Measurements from ENCODE around the gene RPL19.
A peak's percentile ranks its signal among the peaks of the same experiment; 100 is the strongest.
"Not testable (repeated sequence)": the region's sequence is repeated elsewhere in the genome, so short reads cannot be mapped to it uniquely, and the experiment has no call there.

RPL19 gene

GRCh38 chr17:39225959-39226683, 26.0 kb downstream of the RPL19 start:
- peak; percentile 65 for DNase-seq

- DNase-seq: no peak
Observed at GRCh38 chr17:39227364-39227919, 27.4 kb downstream of the RPL19 start.

GRCh38 chr17:39229274-39229913, 29.3 kb downstream of the RPL19 start:
- no peak for DNase-seq

GRCh38 chr17:39230361-39230760, 30.3 kb downstream of the RPL19 start:
- DNase-seq: no peak

GRCh38 chr17:39231091-39231561, 31.0 kb downstream of the RPL19 start:
- DNase-seq: no peak

- DNase-seq: peak; percentile 72
Observed at GRCh38 chr17:39231591-39232551, 31.8 kb downstream of the RPL19 start.

GRCh38 chr17:39235555-39236449, 35.7 kb downstream of the RPL19 start:
- peak; percentile 50 for DNase-seq

- DNase-seq: no peak
Observed at GRCh38 chr17:39236450-39236927, 36.4 kb downstream of the RPL19 start.

- DNase-seq: no peak
Observed at GRCh38 chr17:39236981-39237441, 36.9 kb downstream of the RPL19 start.

- DNase-seq: no peak
Observed at GRCh38 chr17:39237586-39237985, 37.5 kb downstream of the RPL19 start.

- peak; percentile 87 for DNase-seq
Observed at GRCh38 chr17:39238311-39238972, 38.4 kb downstream of the RPL19 start.

- DNase-seq: peak; percentile 78
Observed at GRCh38 chr17:39239640-39240314, 39.7 kb downstream of the RPL19 start.

GRCh38 chr17:39240631-39241030, 40.5 kb downstream of the RPL19 start:
- DNase-seq: no peak

- no peak for DNase-seq
Observed at GRCh38 chr17:39243155-39243554, 43.1 kb downstream of the RPL19 start.

- DNase-seq: peak; percentile 9
Observed at GRCh38 chr17:39244016-39244599, 44.0 kb downstream of the RPL19 start.

GRCh38 chr17:39244600-39245570, 44.8 kb downstream of the RPL19 start:
- peak; percentile 93 for DNase-seq

- no peak for DNase-seq
Observed at GRCh38 chr17:39246274-39246673, 46.2 kb downstream of the RPL19 start.

- DNase-seq: not testable (repeated sequence)
Observed at GRCh38 chr17:39250076-39250475, 50.0 kb downstream of the RPL19 start.

GRCh38 chr17:39251997-39252396, 51.9 kb downstream of the RPL19 start:
- no peak for DNase-seq

Data from CD4-positive, alpha-beta T cell treated with Interleukin-17A for 4 hours (primary cell).